ENCODE data around the gene PRPF38A.

PRPF38A gene

DNA sequence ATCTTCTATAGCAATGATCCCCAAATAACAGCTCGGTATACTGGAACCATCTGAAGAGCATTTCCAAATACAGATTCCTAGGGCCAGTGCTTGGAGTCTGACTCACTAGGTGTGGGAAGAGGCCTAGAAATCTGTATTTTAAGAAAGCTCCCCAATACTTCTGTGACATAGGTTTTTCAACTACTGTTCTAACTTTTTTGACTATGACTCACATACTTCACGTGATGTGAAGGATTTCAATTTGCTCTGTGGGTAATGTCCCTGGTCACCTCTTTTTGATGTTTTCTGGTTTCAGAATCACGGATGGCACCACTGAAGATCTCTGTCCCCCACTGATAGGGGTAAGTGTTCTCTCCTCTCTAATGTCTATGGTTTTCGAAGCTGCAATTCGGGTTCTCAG is 11.2 kb upstream of the PRPF38A start:
- no peak for DNase-seq (ENCODE audit: extremely low read depth in 1 of 2, low read depth in 1 of 2)

DNA sequence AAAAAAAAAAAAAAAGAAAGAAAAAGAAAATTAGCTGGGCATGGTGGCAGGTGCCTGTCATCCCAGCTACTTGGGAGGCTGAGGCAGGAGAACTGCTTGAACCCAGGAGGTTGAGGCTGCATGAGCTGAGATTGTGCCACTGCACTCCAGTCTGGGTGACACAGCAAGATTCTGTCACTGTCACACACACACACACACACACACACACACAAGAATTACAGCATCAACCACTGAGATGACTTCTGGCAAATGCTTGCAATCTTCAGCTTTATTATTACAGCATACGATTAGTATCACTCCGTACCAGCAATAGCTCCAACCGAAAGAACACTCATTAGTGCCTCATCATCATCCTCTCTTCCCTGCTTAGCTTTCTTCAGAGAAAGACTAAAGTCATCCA is 4.8 kb upstream of the PRPF38A start:
- DNase-seq (ENCODE audit: extremely low read depth in 1 of 2, low read depth in 1 of 2) = no peak

DNA sequence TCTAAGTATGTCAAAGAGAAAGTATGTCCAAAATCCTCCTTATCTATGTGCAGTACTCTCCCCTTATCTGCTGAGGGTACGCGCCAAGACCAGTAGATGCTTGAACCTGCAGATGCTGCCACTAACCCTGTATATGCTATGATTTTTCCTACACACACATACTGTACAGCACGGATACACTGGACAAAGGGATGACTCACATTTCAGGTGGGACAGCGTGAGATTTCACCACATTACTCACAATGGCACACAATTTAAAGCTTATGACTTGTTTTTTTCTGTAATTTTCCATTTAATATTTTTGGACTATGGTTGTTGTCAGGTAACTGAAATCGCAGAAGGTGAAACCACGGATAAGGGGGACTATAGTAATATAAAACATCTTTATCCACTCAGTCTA is 4.3 kb upstream of the PRPF38A start:
- DNase-seq (ENCODE audit: extremely low read depth in 1 of 2, low read depth in 1 of 2) = no peak

DNA sequence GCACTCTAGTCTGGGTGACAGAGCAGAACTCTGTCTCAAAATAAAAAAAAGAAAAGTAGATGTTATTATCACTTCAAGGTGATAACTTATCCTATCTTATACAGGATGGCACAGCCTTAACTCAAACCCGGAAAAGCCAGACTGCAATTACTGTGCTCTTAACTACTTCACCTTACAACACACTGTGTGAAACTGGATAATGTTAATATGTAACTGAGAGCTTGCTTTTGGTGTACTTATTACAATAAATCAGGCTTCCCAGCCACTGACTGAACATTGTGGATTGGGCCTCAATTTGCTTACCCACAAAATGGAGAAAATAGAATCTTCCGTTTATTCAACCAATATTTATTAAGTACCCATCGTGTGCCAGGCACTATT is 1.6 kb upstream of the PRPF38A start:
- DNase-seq (ENCODE audit: extremely low read depth in 1 of 2, low read depth in 1 of 2) = no peak

DNA sequence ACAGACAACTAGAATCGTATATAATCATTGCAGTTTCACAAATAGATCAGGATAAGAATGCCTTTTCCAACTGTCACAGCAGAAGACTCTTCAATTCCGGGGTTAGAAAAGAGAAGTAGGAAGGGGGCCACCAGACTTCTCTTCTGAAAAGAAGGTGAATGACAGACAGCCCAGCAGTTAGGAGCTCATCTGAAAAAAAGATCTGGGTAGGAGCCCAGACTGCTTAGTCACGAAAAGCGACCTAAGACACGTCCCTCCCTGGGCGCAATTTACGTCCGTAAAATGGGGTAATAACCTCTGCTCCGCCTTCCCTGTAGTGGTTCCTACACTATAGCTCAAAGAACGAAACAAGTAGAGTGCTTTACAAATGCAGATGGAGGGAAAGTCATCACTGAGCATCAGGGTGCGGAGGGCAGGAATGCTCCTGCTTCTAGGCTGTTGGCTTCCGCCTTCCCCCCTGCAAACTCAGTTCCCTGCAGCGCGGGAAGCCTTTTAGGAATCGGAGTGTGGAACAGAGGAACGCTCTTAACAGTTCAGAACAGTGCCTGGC is 761 bp upstream of the PRPF38A start:
- DNase-seq (ENCODE audit: extremely low read depth in 1 of 2, low read depth in 1 of 2) = peak in 1 of 2 donors; percentile 12

DNA sequence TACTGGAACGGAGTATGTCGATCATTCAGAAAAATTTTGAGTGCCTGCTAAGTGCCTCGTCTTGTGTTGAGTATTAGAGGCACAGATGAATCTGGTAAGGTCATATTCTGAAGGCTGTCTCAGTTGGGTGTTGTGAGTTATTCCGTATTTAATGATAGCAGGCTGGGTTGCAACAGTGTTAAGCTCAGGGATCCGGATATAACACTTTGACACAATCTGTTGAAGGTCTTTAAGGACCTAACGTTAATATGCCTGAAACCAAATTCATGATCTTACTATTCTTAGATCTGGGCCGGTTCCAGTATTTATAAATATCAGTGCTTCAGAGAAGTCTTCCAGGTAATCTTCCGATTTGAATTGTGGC is 555 bp downstream of the PRPF38A start:
- no peak for DNase-seq (ENCODE audit: extremely low read depth in 1 of 2, low read depth in 1 of 2)

DNA sequence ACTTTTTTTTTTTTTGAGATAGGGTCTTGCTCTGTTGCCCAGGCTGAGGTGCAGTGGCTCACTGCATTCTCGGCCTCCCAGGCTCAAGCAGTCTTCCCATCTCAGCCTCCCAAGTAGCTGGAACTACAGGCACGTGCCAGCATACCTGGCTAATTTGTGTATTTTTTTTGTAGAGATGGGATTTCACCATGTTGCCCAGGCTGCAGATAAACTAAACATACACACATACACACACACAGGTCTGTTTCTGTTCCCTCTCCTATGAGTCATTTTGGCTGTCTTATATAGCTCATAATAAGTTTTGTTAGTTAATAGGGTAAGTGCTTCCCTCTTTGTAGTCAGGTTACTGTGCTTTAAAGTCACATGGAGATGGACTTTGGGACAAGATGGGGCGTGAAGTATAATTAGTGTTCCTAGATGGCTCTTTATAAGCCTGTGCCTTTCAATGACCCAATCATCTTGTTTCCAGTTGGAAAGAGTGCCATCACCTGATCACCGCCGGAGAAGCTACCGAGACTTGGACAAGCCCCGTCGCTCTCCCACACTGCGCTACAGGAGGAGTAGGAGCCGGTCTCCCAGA is 9.1 kb downstream of the PRPF38A start:
- no peak for DNase-seq (ENCODE audit: extremely low read depth in 1 of 2, low read depth in 1 of 2)

DNA sequence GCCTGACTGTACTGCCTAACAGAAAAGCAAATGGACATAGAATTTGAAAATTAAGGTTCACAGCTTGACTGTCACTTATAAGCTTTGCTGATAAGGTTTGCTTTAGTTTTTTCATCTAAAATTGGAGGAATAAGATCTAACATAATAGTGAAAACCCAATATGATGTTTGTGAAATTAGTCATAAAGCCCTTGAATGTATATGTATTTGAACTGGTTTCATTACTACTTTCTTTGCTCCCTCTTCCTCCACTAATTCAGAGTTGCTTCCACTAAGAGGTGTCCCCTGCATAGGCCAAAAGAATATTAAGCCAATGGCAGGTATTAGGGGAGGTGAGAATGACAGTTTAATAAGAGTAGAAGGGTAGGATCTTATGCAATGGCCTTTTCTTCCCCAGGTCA is 10.5 kb downstream of the PRPF38A start:
- no peak for DNase-seq (ENCODE audit: extremely low read depth in 1 of 2, low read depth in 1 of 2)

DNA sequence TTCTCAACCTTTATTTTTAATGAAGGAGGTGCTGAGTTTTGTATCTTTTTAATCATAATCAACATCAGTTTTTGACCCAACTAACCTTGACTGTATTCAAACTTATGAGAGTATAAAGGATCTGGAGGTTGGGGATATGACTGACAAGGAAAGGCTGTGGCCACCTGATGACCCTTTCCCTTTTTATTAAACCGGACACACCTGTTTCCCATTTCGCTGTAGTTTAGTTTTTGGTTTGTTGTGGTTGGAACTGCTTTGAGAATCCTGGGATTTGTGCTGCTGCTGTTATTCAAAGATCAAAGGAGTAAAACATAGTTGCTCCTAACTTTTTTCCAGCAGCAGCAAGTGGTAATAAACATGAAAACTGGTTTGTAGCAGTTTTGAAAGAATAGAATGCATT is 12.4 kb downstream of the PRPF38A start:
- no peak for DNase-seq (ENCODE audit: extremely low read depth in 1 of 2, low read depth in 1 of 2)

DNA sequence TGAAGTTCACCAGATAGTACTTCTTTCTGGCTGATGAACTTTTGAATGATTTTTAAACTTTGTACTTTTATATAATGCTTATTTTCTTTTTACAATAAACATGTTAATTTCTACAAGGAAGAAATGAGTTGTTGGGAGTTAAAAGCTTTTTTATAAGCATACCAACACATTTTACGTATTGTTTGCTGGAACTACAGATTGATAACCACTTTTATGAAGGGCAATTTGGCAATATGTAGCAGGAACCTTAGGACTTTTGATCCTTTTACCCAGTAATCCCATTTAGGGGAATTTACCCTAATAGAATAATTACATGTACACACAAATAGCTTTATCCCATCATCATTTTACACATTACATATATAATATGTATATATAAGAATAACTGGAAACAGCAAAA is 16.3 kb downstream of the PRPF38A start:
- DNase-seq (ENCODE audit: extremely low read depth in 1 of 2, low read depth in 1 of 2) = no peak

DNA sequence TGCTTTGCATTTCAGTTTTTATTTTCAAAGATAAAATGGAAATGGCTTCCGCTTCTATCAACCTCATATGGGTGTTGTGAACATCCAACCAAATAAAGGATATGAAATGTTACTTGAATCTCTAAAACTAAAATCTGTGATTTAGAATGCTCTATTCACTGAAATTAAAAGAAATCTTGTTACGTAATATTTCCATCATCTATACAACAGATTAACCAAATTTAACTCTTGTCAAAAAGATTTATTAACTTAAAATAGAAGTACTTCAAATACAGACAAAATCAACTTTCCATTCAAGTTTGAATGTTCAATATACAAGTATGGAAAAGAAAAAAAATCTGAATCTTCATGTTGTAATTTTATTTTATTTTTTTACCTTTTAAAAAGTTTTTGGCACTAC is 18.7 kb downstream of the PRPF38A start:
- DNase-seq (ENCODE audit: extremely low read depth in 1 of 2, low read depth in 1 of 2) = no peak

DNA sequence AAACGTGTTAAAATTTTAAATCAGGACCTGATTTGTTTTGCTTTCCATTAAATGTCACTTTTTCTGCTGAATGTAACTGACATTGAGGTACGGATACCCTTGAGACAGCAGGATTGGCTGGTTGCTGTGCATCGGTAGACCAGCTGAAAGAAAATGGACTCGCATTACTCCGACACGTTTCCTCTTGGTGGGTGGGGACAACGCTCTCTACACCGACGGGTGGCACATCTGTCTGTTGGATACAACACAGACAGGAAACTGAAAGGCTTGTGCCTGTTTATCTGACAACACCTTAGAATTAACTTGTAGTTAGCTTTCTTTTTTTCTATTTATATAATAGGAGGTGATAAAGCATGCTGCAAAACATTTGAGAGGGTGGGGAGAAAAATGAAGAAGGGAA is 19.4 kb downstream of the PRPF38A start:
- peak; percentile 19 to 40 for DNase-seq (ENCODE audit: extremely low read depth in 1 of 2, low read depth in 1 of 2)

DNA sequence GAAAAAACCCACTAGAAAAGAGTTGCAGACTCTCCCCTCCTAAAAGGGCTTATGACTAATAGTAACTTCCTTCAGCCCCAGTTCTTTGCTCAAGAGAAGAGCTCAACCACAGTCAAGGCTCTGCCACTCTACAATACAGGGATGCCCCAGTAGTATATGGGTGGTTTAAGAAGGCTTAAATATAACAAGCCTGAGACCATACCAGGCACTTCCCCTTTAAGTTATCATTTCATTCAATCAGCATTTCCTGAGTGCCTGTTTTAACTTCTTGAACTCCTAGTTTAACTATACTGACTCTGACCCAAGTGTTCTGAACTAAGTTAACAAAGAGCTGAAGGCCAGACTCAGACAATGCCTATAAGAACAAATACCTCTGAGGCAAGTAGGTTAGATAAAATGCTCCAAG is 19.8 kb downstream of the PRPF38A start:
- no peak for DNase-seq (ENCODE audit: extremely low read depth in 1 of 2, low read depth in 1 of 2)

DNA sequence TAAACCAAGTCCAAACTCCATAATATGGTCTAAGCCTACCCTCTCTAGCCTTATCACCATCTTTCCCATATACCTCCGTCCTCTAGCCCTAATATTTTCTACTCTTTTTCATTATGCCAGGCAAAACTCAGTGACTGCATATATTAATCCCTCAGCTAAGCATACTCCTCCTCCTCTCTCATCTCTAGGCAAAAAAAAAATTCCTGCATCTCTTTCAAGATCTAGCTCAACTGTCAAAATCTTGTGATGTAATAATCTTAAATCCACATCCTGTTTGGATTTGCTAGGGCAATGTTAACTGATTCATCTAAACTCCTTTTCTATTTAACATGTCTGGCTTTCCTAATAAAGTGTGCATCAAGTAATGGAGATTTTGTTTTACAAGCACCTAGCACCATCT is 20.4 kb downstream of the PRPF38A start:
- no peak for DNase-seq (ENCODE audit: extremely low read depth in 1 of 2, low read depth in 1 of 2)

DNA sequence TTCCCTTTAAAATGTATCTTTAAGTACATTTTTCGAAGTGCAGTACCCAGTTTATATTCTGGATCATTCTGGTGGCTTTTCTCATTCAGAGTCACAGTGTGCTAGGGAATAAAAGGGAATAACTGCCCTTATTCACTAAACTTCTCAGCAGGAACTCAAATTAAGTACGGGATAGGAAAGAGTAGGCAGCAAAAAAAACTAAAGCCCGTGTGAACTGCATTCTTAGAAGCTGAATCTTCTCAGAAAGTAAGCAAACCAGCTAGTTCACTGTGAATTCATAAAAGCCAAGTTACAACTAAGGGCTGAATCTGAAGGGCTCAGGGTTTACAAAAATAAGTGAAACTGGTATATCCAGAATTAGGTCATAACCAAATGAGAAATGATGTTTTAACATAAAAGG is 22.0 kb downstream of the PRPF38A start:
- no peak for DNase-seq (ENCODE audit: extremely low read depth in 1 of 2, low read depth in 1 of 2)

DNA sequence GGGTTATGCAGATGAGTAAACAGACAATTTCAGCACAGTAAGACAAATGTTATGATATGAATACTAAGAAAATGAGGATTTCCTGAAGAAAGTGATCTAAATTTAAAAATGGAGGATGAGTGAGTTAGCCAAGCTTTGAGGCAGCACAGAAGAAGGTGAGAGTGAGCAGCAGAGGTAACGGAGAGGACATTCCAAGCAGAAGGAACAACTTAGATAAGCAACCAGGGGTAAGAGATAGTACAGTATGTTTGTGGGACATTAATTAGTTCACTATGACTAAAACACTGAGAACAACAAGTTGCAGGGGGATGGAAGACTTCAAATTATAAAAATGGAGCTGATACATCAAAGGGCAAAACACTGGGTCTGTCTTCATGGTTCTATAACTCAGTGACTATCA is 22.8 kb downstream of the PRPF38A start:
- no peak for DNase-seq (ENCODE audit: extremely low read depth in 1 of 2, low read depth in 1 of 2)

DNA sequence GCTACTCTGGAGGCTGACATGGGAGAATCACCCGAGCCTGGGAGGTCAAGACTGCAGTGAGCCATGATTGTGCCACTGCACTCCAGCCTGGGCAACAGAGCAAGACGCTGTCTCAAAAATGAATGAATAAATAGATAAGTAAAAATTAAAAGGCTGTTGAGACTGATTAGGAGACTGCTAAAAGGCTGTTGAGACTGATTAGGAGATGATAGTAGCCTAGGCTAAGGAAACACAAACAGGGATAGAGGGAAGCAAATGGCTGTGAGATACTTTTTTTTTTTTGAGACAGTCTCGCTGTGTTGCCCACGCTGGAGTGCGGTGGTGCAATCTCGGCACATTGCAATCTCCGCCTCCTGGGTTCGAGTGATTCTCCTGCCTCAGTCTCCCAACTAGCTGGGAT is 28.4 kb downstream of the PRPF38A start:
- no peak for DNase-seq (ENCODE audit: extremely low read depth in 1 of 2, low read depth in 1 of 2)

DNA sequence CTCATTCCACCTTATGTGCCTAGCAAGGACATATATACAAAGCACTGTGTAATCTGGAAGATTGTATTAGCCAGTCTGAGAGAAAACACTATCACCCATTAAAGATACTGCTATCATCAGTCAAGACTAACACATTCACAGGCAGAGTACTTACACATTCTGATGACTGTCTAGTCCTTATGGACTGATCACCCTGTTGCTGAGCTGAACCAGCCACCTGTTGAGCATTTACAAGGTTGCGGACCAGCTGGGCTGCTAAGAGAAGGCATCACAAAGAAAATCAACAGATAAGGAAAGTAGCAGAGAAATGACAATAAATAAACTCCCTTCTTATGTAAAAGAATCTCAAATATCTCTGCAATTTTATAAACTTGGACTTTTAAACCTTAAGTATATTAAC is 30.8 kb downstream of the PRPF38A start:
- DNase-seq (ENCODE audit: extremely low read depth in 1 of 2, low read depth in 1 of 2) = no peak

DNA sequence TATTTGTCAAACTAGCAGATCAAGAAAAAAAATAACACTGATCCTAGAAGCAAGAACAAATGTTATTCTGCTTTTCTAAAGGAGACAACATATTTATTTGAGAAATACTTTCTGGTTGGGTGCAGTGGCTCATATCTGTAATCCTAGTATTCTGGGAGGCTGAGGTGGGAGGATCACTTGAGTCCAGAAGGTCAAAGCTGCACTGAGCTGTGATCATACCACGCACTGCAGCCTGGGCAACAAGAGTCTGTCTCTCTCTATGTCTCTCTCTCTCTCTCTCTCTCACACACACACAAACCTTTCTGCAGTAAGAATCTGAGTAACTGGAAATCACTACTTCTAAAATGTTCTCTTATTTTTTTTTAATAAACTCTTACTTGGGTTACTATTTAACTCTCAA is 31.2 kb downstream of the PRPF38A start:
- no peak for DNase-seq (ENCODE audit: extremely low read depth in 1 of 2, low read depth in 1 of 2)

DNA sequence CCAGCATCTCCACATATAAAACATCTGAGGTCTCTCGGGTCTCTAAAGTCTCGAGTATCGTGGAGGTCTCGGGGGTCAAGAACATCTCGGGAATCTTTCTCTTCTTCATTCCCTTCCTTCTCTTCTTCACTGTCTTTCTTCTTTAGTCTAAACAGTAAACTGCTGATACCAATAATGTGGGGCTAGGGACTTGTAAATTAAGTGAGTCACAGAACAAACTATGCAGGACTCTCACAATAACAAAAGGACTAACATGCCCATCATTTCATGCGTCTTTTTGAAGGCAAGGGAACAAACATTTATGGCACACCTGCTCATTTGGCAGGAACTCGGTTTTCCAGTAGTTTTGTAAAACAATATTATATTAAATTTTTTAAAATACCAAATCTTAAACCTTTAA is 32.4 kb downstream of the PRPF38A start:
- no peak for DNase-seq (ENCODE audit: extremely low read depth in 1 of 2, low read depth in 1 of 2)

DNA sequence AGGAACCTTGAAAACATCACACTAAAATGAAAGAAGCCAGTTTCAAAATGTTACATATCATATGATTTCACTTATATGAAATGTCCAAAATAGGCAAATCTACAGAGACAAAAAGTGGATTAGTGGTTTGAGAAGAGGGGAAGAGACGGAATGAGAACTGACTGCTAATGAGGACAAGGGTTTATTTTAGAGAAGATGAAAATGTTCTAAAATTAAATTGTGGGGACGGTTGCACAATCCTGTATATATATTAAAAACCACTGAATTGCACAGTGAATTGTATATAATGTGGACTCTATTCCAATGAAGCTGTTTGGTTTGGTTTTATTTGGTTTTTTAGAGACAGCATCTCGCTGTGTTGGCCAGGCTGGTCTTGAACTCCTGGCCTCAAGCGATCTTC is 35.6 kb downstream of the PRPF38A start:
- no peak for DNase-seq (ENCODE audit: extremely low read depth in 1 of 2, low read depth in 1 of 2)

DNA sequence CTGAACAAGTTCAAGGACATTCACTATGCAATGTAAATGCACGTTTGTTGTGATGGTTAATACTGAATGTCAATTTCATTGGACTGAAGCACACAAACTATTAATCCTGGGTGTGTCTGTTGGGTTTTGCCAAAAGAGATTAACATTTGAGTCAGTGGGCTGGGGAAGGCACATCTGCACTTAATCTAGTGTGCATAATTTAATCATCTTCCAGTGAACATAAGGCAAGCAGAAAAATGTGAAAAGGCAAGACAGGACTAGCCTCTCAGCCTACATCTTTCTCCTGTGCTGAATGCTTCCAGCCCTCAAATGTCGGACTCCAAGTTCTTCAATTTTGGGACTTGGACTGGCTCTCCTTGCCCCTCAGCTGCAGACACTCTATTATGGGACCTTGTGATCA is 40.1 kb downstream of the PRPF38A start:
- DNase-seq (ENCODE audit: extremely low read depth in 1 of 2, low read depth in 1 of 2) = no peak

DNA sequence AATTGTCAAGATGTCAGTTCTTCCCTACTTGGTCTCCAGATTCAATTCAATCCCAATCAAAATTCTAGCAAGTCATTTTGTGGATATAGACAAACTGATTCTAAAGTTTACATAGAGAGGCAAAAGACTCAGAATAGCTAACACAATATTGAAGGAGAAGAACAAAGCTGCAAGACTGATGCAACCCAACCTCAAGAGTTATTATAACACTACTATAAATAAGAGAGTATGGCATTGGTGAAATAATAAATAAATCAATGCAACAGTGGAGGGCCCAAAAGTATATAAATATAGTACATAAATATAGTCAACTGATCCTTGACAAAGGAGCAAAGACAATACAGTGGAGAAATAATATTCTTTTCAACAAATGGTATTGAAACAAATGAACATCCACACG is 49.7 kb downstream of the PRPF38A start:
- no peak for DNase-seq (ENCODE audit: extremely low read depth in 1 of 2, low read depth in 1 of 2)

DNA sequence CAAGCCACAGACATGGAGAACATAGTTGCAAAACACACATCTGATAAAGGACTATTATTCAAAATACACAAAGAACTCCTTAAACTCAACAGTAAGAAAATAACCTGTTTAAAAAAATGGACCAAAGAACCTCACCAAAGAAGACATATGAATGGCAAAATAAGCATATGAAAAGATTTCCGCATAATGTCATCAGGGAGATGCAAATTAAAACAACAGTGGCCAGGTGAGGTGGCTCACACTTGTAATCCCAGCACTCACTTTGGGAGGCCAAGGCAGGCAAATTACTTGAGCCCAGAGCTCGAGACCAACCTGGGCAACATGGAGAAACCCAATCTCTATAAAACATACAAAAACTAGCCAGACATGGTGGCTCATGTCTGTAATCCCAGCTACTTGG is 50.4 kb downstream of the PRPF38A start:
- no peak for DNase-seq (ENCODE audit: extremely low read depth in 1 of 2, low read depth in 1 of 2)
